NT2/D1 (cell line): ENCODE measurements around the gene ATXN10.

Experiments
- YY1 ChIP-seq: IDR thresholded peaks from 2 replicates; pipeline ENCODE4 v1.6.1; 2011; ENCODE audit not compliant: insufficient read length, insufficient read depth
- ZNF274 ChIP-seq: IDR thresholded peaks from 2 replicates; pipeline ENCODE4 v1.6.1; 2011; ENCODE audit warnings: mild to moderate bottlenecking, low read depth, low read length

- TF ChIP-seq YY1 = no peak
- no peak for TF ChIP-seq ZNF274
Measured at GRCh38 chr22:45799291-45799690, 127.7 kb downstream of the ATXN10 start.
